Stimulated activated CD8-positive, alpha-beta memory T cell treated with anti-CD3 and anti-CD28 coated beads, Interleukin-4, amount 100 ng/mL, for 4 hours (primary cell): Measurements from ENCODE around the gene TUBA1C.
A peak's percentile ranks its signal among the peaks of the same experiment; 100 is the strongest.
"Not testable (repeated sequence)": the region's sequence is repeated elsewhere in the genome, so short reads cannot be mapped to it uniquely, and the experiment has no call there.

Experiments
- DNase-seq, 2 donors: peaks; one replicate each; pipeline ENCODE4 v3.0.0-alpha.2; 2020; ENCODE audit warnings: low read depth in 2 of 2, low spot score in 1 of 2

The TUBA1C gene

GRCh38 chr12:49255456-49255855 lies 9.4 kb upstream of the TUBA1C start:
- DNase-seq, result not testable (repeated sequence)

- no peak for DNase-seq
Observed at GRCh38 chr12:49255857-49256637, 8.8 kb upstream of the TUBA1C start.

GRCh38 chr12:49257508-49258184 lies 7.2 kb upstream of the TUBA1C start:
- not testable (repeated sequence) for DNase-seq

GRCh38 chr12:49259452-49259851 lies 5.4 kb upstream of the TUBA1C start:
- DNase-seq, result no peak

- no peak for DNase-seq
Observed at GRCh38 chr12:49260166-49260565, 4.7 kb upstream of the TUBA1C start.

- DNase-seq, result no peak
Observed at GRCh38 chr12:49260571-49261363, 4.1 kb upstream of the TUBA1C start.

GRCh38 chr12:49261721-49262120 lies 3.2 kb upstream of the TUBA1C start:
- DNase-seq, result no peak

- no peak for DNase-seq
Observed at GRCh38 chr12:49263400-49263763, 1.5 kb upstream of the TUBA1C start.

- peak in 1 of 2 donors; percentile 4 for DNase-seq
Observed at GRCh38 chr12:49264466-49264872, 413 bp upstream of the TUBA1C start.

GRCh38 chr12:49269191-49269590 lies 4.3 kb downstream of the TUBA1C start:
- not testable (repeated sequence) for DNase-seq

- no peak for DNase-seq
Observed at GRCh38 chr12:49272790-49273725, 8.2 kb downstream of the TUBA1C start.

- no peak for DNase-seq
Observed at GRCh38 chr12:49273726-49274395, 9.0 kb downstream of the TUBA1C start.

- no peak for DNase-seq
Observed at GRCh38 chr12:49274396-49275069, 9.7 kb downstream of the TUBA1C start.

GRCh38 chr12:49276304-49277290 lies 11.7 kb downstream of the TUBA1C start:
- no peak for DNase-seq

GRCh38 chr12:49277466-49277865 lies 12.6 kb downstream of the TUBA1C start:
- DNase-seq, result no peak

- DNase-seq, result no peak
Observed at GRCh38 chr12:49279706-49280159, 14.9 kb downstream of the TUBA1C start.

GRCh38 chr12:49280545-49280944 lies 15.7 kb downstream of the TUBA1C start:
- not testable (repeated sequence) for DNase-seq

- DNase-seq, result no peak
Observed at GRCh38 chr12:49282302-49282701, 17.4 kb downstream of the TUBA1C start.
